DMS79 (cell line): ENCODE measurements around the gene EPB41L4B.

Experiments used
- DNase-seq: peaks from one replicate; lab custom pipeline; 2025; lab: John Stamatoyannopoulos, UW

EPB41L4B gene

DNA sequence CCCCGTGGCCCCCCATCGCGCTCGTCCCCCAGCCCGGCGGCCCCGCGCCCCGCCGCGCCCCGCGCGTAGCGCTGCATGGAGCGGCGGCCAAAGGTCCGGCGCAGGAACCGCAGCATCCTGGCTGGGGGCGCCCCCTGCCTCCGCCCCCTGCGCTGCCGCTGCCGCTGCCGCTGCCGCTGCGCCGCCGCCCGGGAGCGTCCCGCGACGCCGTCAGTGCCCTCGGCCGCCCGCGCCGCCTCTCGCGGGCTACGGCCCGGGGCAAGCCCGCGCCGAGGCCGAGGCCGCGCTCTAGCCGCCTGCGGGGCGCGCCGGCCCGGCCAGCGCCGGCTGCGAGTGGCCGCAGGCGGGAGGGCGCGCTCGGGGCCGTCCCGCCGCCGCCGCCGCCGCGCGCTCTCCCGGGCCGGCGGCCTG lies 523 bp downstream of the EPB41L4B start:
- DNase-seq: no peak

DNA sequence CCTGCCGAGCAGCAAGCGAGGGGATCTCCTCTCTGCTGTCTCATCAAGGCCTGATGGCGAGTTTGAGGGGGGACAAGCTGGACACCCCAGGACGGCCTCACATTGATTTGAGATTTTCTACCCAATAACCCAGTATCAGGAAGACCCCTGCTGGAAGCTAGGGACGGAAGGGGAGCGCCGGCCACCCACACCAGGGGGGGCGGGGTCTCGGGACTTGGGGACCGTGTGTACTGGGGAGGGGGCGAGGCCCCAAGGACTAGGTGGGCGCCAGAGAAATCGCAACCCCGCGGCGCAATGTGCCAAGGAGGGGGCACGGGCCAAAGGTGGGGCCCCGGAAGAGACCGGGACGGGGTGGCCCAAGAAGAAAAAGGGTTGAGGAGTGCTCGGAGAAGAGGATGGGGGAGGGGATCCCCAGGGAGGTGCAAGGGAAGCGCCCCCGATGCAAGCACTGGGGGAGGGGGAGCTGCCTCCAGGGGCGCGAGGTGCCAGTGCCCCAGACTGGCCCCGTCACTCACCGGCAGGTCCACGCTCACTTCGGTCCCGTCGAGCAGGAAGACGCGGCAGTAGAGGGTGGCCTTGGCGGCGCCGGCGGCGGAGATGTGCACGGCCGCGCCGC lies 1.1 kb downstream of the EPB41L4B start:
- no peak for DNase-seq

DNA sequence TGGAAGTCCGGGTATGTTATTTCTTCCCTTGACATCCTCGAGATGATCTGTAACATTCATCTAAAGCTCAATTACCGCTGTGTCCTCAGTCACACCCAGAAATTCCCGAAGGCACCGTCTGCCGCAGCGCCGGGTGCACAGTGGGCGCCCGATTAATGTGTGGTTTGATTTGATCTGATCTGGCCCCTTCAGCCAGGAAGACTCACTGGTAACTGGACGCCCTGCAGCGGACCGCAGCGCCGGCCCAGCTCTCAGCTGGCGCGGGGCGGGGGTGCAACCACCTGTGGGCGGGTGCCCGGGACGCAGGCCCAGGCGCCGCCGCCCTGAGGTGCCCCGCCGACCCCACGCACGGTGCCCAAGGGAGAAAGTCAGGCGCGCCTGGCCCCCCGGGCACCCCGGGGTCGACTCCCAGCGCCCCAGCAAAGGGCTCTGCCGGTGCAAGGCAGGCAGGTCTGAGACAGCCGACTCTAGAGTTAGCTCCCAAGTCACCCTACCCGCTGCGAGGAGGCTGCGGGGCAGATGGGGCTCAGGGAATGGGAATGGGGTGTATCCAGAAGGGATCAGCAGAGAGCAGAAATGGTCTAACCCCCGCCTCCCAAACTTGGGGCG lies 1.7 kb downstream of the EPB41L4B start:
- DNase-seq: no peak

DNA sequence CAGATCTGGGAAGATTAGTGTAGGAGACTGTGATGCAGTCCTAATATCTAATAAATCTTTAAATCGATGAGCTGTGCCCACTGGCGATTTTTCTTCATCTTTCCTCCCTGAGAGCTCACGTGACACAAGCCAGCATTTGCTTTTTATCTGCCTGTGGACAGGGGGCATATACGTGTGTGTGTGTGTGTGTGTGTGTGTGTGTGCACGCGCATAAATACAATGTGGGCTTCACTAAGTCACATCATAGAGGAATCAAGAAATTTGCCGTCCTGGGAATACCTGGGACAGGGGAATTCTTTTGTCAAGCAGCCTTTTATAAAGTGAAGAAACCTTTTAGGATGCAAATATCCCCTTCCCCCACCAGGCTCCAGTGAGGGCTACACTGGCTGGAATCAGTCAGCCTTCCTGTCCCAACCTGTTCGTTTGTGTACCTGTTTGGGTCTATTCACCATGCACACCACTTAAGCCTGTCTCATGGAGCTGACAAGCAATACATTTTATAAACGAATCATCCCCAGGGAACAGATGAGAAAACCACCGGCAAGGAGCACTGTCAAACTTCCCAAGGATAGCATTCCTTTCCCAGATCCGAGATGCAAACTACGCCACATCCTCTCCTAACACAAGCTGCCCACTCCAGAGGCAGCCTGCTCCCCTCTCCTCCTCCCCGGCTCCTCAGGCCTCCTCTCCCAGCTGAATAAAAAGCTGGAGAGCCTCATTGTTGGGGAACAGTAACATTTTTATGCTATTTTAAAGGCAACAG lies 2.7 kb downstream of the EPB41L4B start:
- DNase-seq: no peak

DNA sequence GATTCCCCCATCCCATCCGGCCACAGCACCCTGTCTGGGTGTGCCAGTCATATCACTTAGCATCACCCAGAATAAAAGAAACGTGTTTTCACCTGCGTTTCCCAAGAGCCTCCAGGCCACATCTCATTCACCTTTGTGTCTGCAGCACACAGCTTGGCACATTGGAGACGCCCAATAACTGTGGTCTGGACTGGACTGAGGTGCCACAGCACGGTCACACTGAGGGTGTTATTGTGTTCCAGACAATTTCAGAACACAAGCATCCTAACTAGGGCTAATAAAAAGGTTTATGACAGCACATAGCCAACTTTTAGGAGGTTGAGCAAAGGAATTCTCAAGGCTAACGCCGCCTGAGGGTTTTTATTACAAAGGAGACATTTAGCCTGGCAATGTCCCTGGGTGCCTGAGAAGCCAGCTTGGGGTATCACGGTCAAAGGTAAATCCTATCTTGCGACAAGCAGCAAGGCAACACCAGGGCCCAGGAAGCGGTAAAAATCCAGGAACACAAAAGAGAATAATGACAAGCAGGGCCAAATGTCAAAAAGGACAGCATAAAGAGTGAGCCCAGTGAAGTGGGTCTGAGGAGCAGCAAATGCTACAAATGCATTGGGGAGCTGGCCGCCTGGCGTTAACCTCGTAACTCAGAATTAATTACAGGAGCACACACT lies 3.4 kb downstream of the EPB41L4B start:
- no peak for DNase-seq

DNA sequence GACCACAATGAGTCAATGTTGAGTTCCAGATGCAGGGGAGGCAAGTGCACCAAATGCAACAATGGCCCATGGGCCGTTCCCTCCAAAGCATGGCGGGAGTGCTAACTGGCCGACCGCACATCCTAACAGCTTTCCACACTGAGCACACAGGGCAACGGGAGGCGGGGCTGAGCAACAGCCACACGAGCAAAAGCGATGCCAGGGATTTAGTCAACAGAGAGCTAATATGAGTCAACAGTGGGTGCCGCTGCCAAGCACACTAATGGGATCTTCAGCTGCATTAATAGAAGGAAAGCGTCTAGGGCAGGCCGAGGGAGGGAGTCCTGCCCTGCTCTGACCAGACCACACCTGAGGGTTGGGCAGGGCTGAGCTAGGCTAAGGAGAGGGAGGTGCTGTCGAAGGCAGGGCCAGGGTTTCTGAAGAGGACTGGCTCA lies 4.6 kb downstream of the EPB41L4B start:
- DNase-seq: no peak

DNA sequence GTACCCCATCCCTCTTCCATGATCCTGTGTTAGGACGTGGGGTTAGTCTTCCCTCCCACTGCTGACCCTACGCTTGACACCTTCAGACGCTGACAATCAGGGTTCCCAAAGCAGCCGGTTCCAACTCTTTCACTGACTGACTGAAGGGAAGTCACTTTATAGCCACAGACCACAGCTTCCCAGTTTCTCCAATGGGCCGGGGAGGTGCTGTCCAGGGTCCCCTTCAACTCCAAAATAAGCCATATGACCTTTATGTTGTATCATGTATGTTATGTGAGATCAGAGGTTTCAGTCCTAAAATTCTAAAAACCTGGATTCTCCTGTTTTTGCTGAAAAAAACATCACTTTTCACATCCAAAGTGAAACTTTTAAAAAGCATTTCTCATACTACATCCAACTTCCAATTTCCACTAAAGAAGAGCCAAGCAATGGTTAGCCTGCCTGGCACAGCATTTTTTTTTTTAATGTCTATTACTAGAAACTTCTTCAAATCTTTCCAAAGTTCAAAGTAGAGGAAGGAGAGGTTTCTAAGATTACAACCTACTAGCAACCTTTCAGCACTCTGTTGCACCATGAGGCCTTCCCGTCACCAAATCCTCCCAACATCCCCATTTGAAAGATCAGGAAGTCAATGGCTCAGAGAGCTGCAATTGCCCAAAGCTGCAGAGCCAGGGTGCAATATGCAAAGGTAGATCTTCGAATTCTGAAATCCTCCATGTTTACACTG lies 5.2 kb downstream of the EPB41L4B start:
- DNase-seq: no peak

DNA sequence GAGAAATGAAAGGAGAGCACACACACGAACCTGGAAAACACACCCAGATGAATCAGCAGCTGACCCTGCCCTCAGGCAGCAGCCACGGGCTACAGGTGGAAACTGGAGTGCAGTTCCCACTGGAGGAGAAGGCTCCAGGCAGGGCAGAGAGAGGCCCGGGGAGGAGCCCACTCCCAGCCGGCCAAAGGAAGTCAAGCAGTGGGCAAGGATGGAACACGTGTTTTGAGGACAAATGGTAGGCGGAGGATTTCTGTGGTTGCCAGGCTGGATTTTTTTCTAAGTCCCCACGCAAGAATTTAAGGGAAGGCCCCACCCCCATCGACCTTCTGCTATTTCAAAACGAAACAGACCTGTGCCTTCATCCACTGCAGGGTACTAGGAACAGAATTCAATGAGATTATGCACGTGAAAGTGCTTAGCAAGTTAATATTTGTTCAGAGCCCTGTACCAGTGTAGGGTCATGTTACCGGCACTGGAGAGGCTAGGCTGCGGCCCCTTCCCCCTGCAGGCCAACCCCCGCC lies 6.8 kb downstream of the EPB41L4B start:
- no peak for DNase-seq

DNA sequence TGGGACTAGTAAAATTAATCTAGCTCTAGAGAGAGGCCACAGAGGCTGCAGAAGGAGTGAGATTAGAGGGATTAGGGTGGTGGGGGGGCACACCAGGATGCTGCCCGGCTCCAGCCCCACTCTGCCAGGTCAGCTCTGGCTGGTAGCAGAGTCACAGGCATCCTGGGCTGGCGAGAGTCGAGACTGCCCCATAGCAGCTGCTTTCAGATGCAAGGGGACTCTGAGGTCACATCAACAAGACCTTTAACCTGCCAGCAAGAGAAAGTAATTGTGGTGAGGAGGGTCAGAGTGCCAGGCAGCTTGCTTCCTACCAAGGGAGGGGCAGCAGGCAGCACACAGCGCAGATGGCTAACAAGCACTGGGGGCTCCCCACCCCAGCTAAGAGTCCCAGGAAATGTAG lies 7.5 kb downstream of the EPB41L4B start:
- DNase-seq: no peak

DNA sequence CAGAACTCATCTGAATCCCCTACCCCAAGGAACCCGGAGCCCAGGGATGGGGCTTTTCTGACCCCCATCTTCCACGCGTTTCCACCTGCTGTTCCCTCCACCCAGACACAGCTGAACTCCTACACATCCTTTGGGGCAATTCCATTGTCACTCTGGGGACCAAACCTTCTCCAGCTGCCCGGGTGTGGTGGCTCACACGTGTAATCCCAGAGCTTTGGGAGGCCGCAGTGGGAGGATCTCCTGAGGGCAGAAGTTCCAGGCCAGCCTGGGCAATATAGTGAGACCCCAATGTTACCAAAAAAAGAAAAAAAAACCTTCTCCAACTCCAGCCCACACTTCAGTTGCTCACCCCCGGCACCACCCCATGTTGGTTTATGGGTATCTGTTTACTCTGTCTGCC lies 8.1 kb downstream of the EPB41L4B start:
- DNase-seq: no peak

DNA sequence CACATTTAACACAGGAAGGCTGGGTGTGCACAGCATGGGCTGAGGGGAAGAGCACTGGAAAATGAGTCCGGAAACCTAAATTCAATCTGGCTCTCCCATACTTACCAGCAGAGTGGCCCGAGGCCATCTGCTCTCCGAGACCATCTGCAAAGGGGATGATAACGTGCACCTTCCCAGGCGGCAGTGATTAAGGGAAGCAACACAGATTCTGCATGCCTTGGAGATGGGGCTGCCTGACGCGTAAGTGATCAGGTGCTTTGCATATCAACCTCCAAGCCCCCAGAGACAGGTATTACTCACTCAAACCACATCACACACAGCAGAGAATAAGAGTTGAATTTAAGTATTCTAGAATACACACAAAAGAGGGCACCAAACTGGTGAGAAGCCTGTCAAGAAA lies 9.1 kb downstream of the EPB41L4B start:
- no peak for DNase-seq

DNA sequence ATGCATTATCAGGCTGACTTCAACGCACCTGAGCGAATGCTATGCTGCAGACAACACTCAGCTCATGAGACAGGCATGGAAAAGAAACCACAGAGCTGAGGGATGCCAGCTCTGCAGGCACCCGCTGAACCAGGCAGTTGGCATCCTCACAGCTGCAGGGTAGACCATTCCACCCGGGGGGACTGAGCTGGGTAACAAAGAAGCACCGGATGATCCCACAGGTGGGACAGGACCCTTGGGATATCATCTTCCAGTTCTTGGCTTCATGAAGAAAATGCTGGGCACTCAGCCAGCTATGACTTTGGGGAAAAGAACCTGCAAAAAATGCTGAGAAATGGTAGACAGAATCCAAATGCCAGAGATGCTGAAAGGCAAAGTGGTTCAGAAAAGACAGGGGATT lies 9.6 kb downstream of the EPB41L4B start:
- no peak for DNase-seq

DNA sequence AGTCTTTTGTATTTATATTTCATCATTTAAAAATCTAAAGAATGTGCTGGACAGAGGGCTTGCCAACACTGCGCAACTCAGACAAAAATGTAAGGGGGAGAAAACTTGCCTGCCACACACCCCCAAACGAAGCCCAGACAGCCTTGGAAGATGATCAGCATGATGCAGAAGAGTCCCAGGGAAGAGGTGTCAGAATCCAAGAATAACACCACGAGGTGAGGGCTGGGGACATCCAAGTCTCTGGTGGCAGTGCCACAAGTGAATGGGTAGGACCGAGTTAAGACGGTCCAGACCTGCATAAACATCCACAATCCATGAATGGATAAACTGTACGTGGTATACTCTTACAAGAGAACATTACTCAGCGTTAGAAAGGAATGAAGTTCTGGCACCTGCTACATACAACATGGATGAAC lies 10.4 kb downstream of the EPB41L4B start:
- no peak for DNase-seq

DNA sequence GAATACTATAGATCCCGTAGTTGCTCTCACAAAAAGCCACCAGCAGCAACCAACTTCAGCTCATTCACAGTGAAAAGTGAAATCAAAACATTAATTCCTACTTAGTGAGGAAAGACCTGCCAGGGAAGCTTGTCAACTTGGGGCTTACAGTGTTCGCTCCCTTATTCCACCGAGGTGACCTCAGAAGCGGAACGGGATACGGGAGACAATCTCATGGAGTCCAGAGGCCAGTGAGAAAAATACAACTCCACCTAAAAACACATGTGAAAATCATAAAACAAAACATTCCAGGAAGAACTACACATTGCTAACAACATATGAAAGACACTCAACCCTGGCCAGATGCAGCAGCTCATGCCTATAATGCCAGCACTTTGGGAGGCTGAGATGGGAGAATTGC lies 11.6 kb downstream of the EPB41L4B start:
- no peak for DNase-seq

DNA sequence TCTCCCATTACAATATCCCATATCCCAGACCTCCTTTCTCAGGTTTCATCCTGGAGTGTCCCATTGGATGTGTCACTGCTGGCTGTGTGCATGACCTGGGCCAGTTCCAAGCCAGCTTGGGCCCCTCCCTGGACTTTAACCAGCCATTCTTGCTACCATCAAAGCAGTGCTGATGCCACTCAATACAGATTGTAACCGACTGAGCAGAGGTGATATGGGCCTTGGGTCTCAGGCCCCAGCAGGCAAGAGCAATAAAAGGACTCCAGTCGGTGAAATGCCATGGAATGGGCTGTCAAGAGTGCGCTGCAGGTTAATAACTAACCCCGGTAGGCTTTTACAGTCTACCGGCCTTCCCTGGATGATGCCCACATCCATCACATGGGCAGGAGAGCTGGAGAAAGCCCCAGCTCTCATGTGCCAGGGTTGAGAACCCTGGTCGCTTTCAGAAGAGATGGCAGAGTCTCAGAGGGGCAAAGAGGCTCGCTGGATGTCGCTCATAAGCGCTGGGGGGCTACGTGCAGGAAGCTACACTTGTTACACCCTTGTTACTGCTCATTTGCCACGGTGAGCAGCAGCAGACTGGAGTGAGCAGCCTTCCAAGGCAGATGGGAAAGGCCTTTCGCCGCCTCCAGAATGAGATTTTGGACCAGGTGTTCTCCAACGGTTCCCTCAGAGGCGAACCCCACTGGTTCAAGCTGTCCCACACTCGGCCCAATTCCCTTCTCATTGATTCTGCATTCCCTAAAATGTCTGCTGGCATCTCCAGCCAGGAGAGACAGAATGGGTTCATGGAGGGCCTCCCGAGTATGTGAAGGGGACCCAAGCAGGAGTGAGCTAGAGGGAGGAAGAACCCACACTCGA lies 13.2 kb downstream of the EPB41L4B start:
- no peak for DNase-seq

DNA sequence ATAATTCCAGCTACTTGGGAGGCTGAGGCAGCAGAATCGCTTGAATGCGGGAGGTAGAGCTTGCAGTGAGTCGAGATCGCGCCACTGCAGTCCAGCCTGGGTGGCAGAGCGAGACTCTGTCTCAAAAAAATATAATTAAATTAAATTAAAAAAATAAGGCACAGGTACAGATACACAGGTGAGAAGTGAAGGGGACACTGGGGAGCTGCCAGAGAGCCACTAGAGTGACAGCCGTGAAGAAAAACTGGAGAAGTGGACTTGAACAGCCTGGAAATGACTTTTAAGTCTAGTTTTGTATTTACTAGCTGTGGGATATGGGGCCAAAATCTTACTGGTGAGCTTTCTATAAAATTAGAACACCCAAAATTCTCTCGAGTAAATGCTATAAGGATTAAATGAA lies 15.1 kb downstream of the EPB41L4B start:
- no peak for DNase-seq

DNA sequence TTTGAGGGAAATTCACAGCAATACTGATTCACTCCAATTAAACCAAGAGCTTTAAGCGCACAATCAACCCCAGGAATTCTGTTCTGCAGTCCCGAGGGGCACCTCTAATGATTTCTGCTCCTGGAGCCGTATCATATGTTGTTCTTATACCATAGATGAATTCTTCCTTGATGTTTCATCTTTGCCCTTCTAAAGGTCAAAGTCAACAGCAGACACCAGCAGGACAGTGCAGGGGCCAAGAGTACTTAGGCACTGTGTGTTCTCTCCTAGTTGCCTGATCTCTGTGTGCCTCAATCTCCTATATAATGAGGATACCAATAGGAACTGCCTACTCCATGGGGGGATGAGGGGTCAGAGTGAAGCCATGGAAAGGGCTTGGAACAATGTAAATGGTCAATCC lies 16.5 kb downstream of the EPB41L4B start:
- DNase-seq: no peak

DNA sequence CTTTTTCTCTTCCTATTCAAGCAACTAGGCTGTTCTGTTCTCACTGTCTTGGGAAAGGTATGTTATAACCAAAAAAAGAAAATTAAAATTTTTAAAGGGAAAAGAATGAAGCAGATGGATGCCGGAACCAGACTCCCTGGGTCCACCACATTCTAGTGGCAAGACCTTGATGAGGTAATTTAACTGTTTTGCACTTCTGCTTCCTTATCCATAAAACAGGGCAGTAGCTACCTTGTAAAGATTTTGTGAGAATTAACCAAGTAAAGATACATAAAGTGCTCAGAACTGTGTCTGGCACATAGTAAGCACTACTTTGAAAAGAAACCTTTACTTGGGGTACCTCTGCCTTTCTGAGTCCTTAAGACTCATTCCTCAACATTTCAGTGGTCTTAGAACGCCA lies 17.0 kb downstream of the EPB41L4B start:
- DNase-seq: no peak

DNA sequence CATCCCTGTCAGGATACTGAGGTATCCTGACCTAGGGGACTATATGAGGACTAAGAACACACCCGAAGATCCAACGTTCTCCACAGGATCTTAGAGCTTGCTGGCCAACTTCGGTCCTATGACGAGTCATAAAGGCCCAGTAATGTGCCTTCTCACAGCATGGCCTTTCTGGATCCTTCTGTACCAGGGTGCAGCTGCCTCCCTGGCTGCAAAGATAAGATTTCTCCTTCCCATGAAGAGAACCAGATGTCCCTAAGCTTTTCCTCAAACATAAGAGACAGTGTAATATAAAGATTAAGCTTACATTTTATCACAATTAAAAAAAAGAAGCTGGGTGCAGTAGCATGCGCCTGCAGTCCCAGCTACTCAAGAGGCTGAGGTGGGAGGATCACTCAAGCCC lies 18.3 kb downstream of the EPB41L4B start:
- DNase-seq: no peak

DNA sequence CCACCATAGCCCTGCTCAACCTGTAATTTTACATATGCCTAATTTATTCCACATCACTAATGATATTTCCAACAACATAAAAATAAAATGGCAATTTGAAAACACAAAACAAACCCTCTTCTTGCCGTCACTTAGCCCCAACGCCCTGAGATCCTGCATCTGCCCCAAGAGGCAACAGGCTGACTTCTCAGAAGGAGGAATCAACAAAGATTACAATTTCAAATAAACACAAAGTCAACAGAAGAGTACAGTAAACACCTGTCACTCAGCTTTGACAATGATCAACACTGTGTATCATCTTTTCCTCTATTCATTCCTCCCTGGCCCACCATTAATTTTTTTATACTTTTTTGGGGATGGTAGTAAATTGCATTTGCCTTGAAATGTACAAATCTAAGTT lies 19.8 kb downstream of the EPB41L4B start:
- no peak for DNase-seq

DNA sequence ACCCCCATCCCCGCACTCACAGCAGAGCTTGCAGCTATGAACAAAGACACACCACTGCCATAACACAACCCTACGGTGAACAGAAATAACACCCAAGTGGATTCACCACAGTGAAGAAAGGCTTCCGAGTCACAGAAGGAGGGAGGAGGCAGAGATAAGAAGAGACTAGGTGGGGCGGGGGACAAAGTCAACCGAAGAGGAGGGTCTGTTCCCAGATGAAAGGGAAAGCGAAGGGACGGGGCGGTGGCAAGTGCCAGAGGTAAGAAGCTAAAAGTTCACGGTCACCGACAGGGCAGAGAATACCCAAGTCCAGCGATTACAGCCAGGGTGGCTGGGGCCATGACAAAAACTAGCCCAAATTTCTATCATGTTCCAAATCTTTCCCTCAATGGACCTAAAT lies 21.0 kb downstream of the EPB41L4B start:
- no peak for DNase-seq
